ENCODE results near the gene PIGT.

Gene PIGT

DNA sequence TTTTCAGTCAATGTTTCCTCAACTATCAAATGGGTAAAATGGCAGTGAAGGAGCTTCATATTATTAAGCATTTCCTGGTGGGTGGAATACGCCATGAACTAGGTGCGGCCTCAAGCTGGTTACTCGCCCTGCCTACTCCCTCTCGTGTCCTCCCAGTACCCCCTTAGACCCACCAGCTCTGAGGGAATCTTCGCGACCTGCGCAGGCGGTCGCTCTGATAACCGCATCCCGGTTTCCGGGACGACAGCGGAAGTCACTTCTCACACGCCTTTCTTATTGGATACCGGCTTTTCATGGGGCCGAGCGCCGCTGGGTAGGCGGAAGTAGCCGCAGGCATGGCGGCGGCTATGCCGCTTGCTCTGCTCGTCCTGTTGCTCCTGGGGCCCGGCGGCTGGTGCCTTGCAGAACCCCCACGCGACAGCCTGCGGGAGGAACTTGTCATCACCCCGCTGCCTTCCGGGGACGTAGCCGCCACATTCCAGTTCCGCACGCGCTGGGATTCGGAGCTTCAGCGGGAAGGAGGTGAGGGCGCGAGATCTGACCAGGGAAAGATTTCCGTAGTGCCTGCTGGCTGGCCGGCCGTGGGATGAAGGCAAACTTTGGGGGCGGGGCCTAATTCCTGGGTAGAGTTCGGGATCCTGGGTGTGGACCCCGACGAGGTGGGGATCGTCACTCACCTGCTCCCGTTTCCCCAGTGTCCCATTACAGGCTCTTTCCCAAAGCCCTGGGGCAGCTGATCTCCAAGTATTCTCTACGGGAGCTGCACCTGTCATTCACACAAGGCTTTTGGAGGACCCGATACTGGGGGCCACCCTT lies at the start of gene PIGT:
PIGT (plus strand) TSS at position 320 of the 816 bp plus-strand sequence; CDS start at position 336, 16 bp downstream.
- intact Hi-C loops (cut with DNase I) = no loop called here
- peak; percentile 84 to 98 (median 93) for DNase-seq

DNA sequence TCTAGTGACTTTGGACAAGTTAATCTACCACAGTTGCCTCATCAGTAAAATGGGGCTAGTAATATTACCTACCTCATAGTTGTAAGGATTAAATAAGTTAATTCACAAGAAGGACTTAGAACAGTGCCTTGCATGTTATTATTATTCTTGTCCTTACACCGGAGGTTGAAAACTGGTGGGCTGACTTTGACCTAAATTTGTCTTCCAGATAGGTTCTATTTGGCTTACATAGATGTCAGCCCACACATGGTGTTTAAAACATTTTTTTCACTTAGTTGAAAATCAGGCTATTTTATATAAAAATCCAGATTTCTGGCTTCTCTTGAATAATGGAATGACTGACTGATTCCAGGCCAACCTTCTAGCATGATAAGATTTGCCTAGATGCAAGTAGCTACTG lies 49.7 kb upstream of the PIGT start:
- intact Hi-C loops (cut with DNase I) = no loop called here
- no peak for DNase-seq

GRCh38 chr20:45366631-45367030 lies 49.3 kb upstream of the PIGT start:
- DNase-seq = no peak
- intact Hi-C loops (cut with DNase I) = no loop called here

- DNase-seq = no peak
- intact Hi-C loops (cut with DNase I) = no loop called here
Measured at GRCh38 chr20:45367126-45367525, 48.8 kb upstream of the PIGT start.

DNA sequence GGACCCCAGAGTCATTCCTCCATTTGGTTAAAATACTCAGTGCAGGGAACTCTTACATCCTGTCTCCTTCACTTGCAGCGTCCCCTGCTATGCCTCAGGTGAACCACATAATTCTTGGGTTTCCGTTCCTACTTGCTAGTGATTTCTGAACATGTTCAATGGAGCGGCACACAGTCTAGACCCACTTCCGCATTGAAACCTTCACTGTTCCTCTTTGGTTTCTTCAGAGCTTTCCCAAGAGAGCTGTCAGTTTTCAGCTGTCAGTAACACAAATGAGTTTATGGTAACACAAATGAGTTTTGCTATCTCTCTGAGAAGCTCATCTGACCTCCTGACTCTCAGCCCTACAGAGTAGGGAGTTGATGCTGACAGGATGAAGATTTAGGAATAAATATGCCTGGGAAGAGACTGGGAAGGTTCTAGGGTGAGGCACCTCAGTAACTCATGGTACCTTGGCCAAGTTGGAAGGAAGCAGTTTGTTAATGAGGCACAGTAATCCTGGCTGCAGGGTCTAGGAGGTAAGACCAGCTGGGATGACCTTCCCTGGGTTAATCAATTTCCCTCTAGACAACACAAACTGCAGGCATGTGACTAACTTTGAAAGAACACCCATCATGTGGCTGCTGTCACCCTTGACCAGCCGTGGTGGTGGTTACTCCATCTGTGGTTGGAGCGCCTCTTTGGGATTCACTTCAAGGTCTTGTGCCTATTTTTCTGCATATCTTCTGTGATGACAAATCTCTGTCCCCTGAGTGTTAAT lies 47.5 kb upstream of the PIGT start:
- intact Hi-C loops (cut with DNase I) = no loop called here
- DNase-seq = no peak

GRCh38 chr20:45370571-45371160 lies 45.3 kb upstream of the PIGT start:
- DNase-seq = no peak
- intact Hi-C loops (cut with DNase I) = loop anchor here (5.0 kb wide), 1 partner anchor 37 kb away; the partner anchor contains the start of gene DBNDD2

DNA sequence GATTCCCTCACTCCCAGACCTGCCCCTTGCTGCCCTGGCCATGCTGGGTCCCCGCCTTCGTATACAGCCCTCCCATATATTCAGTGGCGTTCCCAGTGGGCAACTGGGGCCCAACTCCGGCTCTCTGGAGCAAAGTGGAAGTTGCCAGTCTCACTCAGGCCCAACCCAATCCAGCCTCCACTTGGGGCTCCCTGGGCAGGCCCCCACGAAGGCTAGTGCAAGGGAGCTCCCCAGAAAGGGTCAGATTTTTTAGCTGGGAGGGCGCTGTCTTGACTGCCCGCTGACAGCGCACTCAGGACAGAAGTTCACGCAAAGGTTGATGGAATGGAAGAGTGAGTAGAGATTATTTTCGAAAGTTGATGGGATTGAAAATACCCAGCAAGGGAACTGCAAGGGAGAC lies 43.7 kb upstream of the PIGT start:
- no peak for DNase-seq
- intact Hi-C loops (cut with DNase I) = loop anchor here (2.0 to 5.0 kb wide), 2 partner anchors 35 to 49 kb away; partner anchors contain the start of gene DBNDD2

DNA sequence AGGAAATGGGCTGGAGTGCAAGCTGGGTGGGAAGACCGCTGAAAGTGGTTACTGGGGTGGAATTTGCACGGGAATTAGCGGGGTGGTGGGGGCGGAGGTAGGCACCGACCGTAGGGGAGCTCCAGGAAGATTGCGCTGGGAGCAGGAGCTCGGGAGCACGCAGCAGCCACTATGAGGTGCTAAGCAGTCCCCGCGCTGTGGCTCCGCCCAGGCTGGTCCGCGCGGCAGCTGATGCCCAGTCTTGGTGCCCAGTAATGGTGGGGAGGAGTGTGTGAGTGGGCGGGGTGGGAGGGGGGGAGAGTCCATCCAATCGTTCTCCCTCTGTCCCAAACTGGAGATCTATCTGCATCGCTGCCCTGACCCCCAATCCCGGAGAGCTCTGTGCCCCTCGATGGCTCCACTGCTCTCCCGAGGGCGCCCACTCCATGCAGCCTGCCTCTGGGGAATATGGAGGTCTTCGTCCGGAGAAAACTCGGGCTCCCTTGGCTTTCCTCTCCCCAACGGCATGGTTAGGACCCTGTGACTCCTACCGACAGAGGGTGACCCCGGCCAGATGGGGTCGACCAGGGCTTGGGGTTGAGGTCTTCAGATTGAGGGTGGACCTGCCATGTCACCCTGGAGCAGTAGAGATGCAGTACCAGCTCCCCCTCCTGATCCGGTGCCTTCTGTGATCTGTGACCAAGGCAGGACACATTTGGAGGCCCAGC lies 43.1 kb upstream of the PIGT start:
- peak; percentile 52 to 96 (median 66) for DNase-seq
- intact Hi-C loops (cut with DNase I) = loop anchor here (2.0 to 5.0 kb wide), 2 partner anchors 35 to 50 kb away; partner anchors contain the start of gene DBNDD2

GRCh38 chr20:45373353-45374100 lies 42.4 kb upstream of the PIGT start:
- DNase-seq = peak; percentile 79 to 98 (median 90)
- intact Hi-C loops (cut with DNase I) = loop anchor here (2.0 to 5.0 kb wide), 3 partner anchors 34 to 63 kb away; partner anchors contain the start of gene DBNDD2

GRCh38 chr20:45374101-45374467 lies 41.9 kb upstream of the PIGT start:
- intact Hi-C loops (cut with DNase I) = loop anchor here (2.0 to 5.0 kb wide), 2 partner anchors 33 to 63 kb away; partner anchors contain the start of gene DBNDD2
- DNase-seq = no peak

DNA sequence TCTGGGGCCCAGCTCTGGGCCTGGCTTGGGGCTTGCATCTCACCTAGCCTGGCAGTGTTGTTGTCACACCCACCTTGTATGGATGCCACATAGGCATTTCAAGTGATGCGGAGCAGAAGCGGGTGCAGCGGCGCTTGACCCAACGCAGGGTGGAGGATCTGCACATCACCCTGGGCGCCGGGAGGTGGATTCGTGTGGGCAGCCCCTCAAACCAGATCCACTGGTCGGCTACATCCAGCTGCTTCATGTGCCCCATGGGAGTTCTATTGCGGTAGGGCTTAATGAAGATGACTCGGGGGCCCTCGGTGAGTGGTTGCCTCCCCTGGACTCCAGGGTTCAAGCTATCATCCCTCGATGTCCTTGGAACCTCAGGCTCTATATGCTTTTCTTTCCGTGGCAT lies 41.0 kb upstream of the PIGT start:
- intact Hi-C loops (cut with DNase I) = loop anchor here (2.0 to 5.0 kb wide), 2 partner anchors 32 to 62 kb away; partner anchors contain the start of gene DBNDD2
- no peak for DNase-seq

- intact Hi-C loops (cut with DNase I) = no loop called here
- DNase-seq = no peak
Measured at GRCh38 chr20:45377269-45377668, 38.7 kb upstream of the PIGT start.

DNA sequence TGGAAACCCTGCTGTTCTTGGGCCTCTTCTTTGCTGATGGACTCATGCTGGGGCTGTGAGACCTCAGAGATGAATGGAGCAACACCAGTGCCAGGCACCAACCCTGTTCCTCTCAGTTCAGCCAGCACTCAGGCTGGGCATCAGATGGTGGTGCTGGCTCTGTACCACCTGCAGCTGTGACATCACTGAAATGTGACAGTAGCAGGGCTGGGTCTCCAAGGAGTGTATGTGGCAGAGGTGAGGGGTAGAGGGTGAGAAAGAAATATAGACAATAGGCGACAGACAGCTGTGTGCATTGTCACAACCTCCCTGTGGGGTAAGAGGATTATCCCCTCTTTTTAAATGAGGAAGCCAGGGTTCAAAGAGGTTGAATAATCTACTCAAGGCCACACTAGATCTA lies 37.8 kb upstream of the PIGT start, which contains the start of gene TP53TG5:
TP53TG5 (minus strand) TSS at position 135 of the 400 bp plus-strand sequence; CDS start at position 46, 89 bp downstream.
- intact Hi-C loops (cut with DNase I) = no loop called here
- peak in 6 of 10 donors; percentile 41 to 95 (median 62) for DNase-seq

GRCh38 chr20:45387274-45387673 lies 28.7 kb upstream of the PIGT start:
- intact Hi-C loops (cut with DNase I) = no loop called here
- no peak for DNase-seq

- intact Hi-C loops (cut with DNase I) = no loop called here
- DNase-seq = no peak
Measured at GRCh38 chr20:45390931-45391330, 25.0 kb upstream of the PIGT start.

DNA sequence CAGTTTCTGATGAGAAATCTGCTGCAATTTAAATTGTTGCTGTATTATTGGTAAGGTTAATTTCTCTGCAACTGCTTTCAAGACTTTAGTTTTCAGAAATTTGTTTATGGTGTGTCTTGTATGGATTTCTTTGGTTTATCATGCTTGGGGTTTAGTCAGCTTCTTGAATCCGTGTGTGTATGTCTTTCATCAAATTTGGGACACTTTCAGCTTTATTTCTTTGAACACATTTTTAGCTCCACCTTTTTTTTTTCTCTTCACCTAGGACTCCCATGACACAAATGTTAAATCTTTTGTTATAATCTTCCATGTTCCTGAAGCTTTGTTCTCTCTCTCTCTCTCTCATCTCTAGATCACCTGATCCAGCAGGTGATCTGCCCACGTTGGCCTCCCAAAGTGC lies 24.4 kb upstream of the PIGT start:
- DNase-seq = no peak
- intact Hi-C loops (cut with DNase I) = no loop called here

- DNase-seq = peak in 1 of 10 donors; percentile 45
- intact Hi-C loops (cut with DNase I) = no loop called here
Measured at GRCh38 chr20:45392733-45393132, 23.2 kb upstream of the PIGT start.

DNA sequence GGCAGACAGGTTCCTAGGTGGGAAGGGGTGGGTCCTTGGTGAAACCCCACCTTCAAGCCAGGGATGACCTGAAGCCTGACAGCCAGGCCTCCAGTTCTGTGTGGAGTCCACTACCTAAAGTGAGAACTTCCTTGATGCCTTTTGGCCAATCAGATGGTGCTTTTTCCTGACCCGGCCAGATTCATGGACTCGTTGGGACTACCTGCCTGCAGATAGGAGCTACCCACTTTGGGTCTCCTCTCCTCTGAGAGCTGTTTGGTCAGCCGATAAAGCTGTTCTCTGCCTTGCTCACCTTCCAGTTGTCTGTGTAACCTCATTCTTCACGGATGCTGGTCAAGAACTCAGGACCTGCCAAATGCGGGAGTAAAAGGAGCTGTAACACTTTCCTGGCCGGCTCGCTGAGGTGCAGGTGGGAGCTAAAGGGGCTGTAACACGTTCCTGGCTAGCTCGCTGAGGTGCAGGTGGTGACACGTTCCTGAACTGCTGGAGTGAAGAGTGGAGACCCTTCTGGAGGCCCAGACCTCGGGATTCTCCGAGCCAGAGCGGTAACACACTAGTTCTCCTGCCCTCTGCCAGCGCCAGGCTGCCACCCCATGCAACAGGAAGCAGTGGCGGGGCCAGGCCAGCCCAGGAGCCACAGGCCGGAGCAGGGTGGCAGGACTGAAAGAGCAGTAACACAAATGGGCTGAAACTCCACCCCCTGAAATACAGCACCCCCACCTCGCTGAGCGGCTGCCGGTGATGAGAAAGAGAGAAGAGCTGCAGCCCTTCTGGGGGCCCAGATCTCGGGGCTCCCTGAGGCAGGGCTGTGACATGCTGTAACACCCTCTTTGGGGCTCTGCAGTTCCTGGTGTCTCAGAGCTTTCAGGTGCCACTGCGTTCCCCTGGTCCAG lies 21.5 kb upstream of the PIGT start:
- intact Hi-C loops (cut with DNase I) = no loop called here

DNA sequence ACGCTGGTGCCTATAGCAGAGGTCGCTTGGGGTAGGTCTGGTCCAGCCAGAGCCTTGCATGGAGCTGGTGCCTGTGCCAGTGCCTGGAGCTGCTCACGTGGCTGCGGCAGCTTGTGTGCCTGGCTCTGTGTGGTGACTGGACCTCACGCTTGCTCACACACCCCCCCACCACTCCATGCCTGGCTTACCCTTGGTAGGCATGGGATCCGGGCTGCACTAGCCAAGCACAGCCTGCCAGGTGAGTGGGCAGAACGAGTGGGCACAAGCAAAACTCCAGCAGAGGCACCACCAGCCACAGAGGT lies 20.9 kb upstream of the PIGT start:
- intact Hi-C loops (cut with DNase I) = no loop called here
- DNase-seq = peak in 1 of 10 donors; percentile 73

More for the DNA sequence above, 21.5 kb upstream of the PIGT start:
- DNase-seq = peak in 1 of 10 donors; percentile 67

Data from posterior cingulate gyrus (tissue), 11 donors.